Smooth muscle cell (in vitro differentiated cells): Measurements from ENCODE around the gene SEC23A. TPM values are rescaled to one million over a fixed set of nuclear protein-coding genes. Genes with fewer than 3 reads are reported as not detected.
"Not testable (repeated sequence)": the region's sequence is repeated elsewhere in the genome, so short reads cannot be mapped to it uniquely, and the experiment has no call there.

Source experiments
- DNase-seq: peaks from one replicate; lab custom pipeline; 2025; ENCODE audit not compliant: unreplicated experiment; lab: John Stamatoyannopoulos, UW
- H2AFZ ChIP-seq: fragments of 200-600 bp; sonication (generic); 2 replicates; pipeline ENCODE4 v1.6.0; 2016; ENCODE audit warnings: antibody characterized with exemption, low read depth, mild to moderate bottlenecking
- H3F3A ChIP-seq: fragments of 200-600 bp; sonication (generic); 2 replicates; pipeline ENCODE4 v1.6.0; 2017; ENCODE audit warnings: antibody characterized with exemption, low read depth
- H3K27ac ChIP-seq: fragments of 200-600 bp; sonication (generic); 2 replicates; pipeline ENCODE4 v1.5.1; 2016; ENCODE audit warnings: low read depth, mild to moderate bottlenecking
- H3K27me3 ChIP-seq: fragments of 200-600 bp; sonication (generic); 2 replicates; pipeline ENCODE4 v1.6.1; 2016; ENCODE audit warnings: low read depth, mild to moderate bottlenecking
- H3K36me3 ChIP-seq: fragments of 200-600 bp; sonication (generic); 2 replicates; pipeline ENCODE4 v1.5.1; 2016; ENCODE audit warnings: low read depth
- H3K4me1 ChIP-seq: fragments of 200-600 bp; sonication (generic); 2 replicates; pipeline ENCODE4 v1.5.1; 2016; ENCODE audit warnings: low read depth
- H3K4me2 ChIP-seq: fragments of 200-600 bp; sonication (generic); 2 replicates; pipeline ENCODE4 v1.6.0; 2016; ENCODE audit warnings: mild to moderate bottlenecking
- H3K4me3 ChIP-seq: fragments of 200-600 bp; sonication (generic); 2 replicates; pipeline ENCODE4 v1.5.1; 2016; ENCODE audit warnings: mild to moderate bottlenecking
- H3K79me2 ChIP-seq: fragments of 200-600 bp; sonication (generic); 2 replicates; pipeline ENCODE4 v1.6.0; 2016; ENCODE audit warnings: low read depth, mild to moderate bottlenecking
- H3K9ac ChIP-seq: fragments of 200-600 bp; sonication (generic); 2 replicates; pipeline ENCODE4 v1.6.0; 2016; ENCODE audit warnings: low read depth
- H3K9me3 ChIP-seq: fragments of 200-600 bp; sonication (generic); replicated peaks from 2 replicates; pipeline ENCODE4 v1.5.1; 2016; ENCODE audit warnings: low read depth
- H4K20me1 ChIP-seq: fragments of 200-600 bp; sonication (generic); 2 replicates; pipeline ENCODE4 v1.6.0; 2016; ENCODE audit warnings: low read depth
- CTCF ChIP-seq: fragments of 200-600 bp; sonication (generic); IDR thresholded peaks from 2 replicates; pipeline ENCODE4 v1.5.1; 2017; ENCODE audit warnings: borderline replicate concordance, mild to moderate bottlenecking, antibody characterized with exemption; ENCODE audit not compliant: insufficient read depth, poor library complexity, severe bottlenecking
- WGBS: methylation state at CpG from one replicate; pipeline ENCODE4 v1.1.7; 2016; ENCODE audit warnings: low lambda C conversion rate; 5-methylcytosine and 5-hydroxymethylcytosine counted together
- polyA plus RNA-seq: library from polyadenylated mRNA; unstranded; fragments of >200 nt; fragmentation: Nextera tagmentation; extraction: Ambion mirVana; gene quantifications from 2 replicates; pipeline ENCODE4 v1.2.1, GENCODE V29; 2016
- total RNA-seq: library from RNA; depleted of rRNA; stranded (reverse); fragments of >200 nt; gene quantifications from 2 replicates; pipeline ENCODE4 v1.2.3, GENCODE V29; 2014

SEC23A gene
- total and polyA plus RNA-seq, 2 experiments from 2014 or later: 151 to 220 TPM

- Histone ChIP-seq H4K20me1 (no peaks in the 10 kb centered on the region), H3K4me2 (no peak overlapping the region), H3K4me3 (no peak overlapping the region), H3K27ac (no peak overlapping the region), H3K27me3 (no peaks in the 10 kb centered on the region), H3F3A (peaks cover 4% of the 10 kb centered on the region), H3K4me1 (peaks cover 8% of the 10 kb centered on the region), H3K9ac (no peak overlapping the region), H2AFZ (no peak overlapping the region), H3K36me3 (no peaks in the 10 kb centered on the region), H3K79me2 (peaks cover 13% of the 10 kb centered on the region), H3K9me3 (no peaks in the 10 kb centered on the region)
- 95% methylated on average over 3 of the region's 3 CpGs for WGBS
- DNase-seq: no peak
- TF ChIP-seq CTCF: no peak
Measured at GRCh38 chr14:39108791-39109190, 5.8 kb upstream of the SEC23A start.

- 72% methylated on average over 2 of the region's 2 CpGs for WGBS
- DNase-seq: no peak
Measured at GRCh38 chr14:39107591-39107996, 4.6 kb upstream of the SEC23A start.

GRCh38 chr14:39104078-39104801 lies 1.2 kb upstream of the SEC23A start:
- not testable (repeated sequence) for H3K9me3 ChIP-seq, H3F3A ChIP-seq, H2AFZ ChIP-seq, H3K27me3 ChIP-seq, H3K36me3 ChIP-seq, DNase-seq
- peak overlapping the region; percentile 94 for H3K4me2 ChIP-seq
- H3K79me2 ChIP-seq: peaks cover 58% of the 10 kb centered on the region
- peak overlapping the region; percentile 95 for H3K27ac ChIP-seq
- peaks cover 13% of the 10 kb centered on the region for H3K4me1 ChIP-seq
- peaks cover 27% of the 10 kb centered on the region for H4K20me1 ChIP-seq
- 93% methylated on average over 17 of the region's 17 CpGs for WGBS
- H3K4me3 ChIP-seq: peak overlapping the region; percentile 95
- H3K9ac ChIP-seq: peak overlapping the region; percentile 97

More at GRCh38 chr14:39107591-39107996, 4.6 kb upstream of the SEC23A start:
- Histone ChIP-seq H3K36me3 (no peaks in the 10 kb centered on the region), H3K79me2 (peaks cover 24% of the 10 kb centered on the region), H3F3A (peaks cover 5% of the 10 kb centered on the region), H3K4me3 (no peak overlapping the region), H3K9me3 (no peaks in the 10 kb centered on the region), H3K4me2 (no peak overlapping the region), H4K20me1 (no peaks in the 10 kb centered on the region), H3K27me3 (no peaks in the 10 kb centered on the region), H2AFZ (no peak overlapping the region), H3K4me1 (peaks cover 4% of the 10 kb centered on the region), H3K9ac (no peak overlapping the region), H3K27ac (no peak overlapping the region)
- TF ChIP-seq CTCF: peak; percentile 45

- DNase-seq: peak; percentile 34
Measured at GRCh38 chr14:39102265-39102968, 618 bp downstream of the SEC23A start.

More at GRCh38 chr14:39102265-39102968, 618 bp downstream of the SEC23A start:
- H3F3A ChIP-seq: peaks cover 5% of the 10 kb centered on the region
- no peaks in the 10 kb centered on the region for H3K36me3 ChIP-seq
- H2AFZ ChIP-seq: peak overlapping the region; percentile 91
- H3K4me2 ChIP-seq: peak overlapping the region; percentile 94
- H3K4me3 ChIP-seq: peak overlapping the region; percentile 95
- H3K9ac ChIP-seq: peak overlapping the region; percentile 97
- H4K20me1 ChIP-seq: peaks cover 45% of the 10 kb centered on the region
- no peak for TF ChIP-seq CTCF
- no peaks in the 10 kb centered on the region for H3K9me3 ChIP-seq
- no peaks in the 10 kb centered on the region for H3K27me3 ChIP-seq
- H3K79me2 ChIP-seq: peaks cover 76% of the 10 kb centered on the region
- WGBS: under 1% methylated on average over 22 of the region's 23 CpGs
- peak overlapping the region; percentile 95 for H3K27ac ChIP-seq
- peaks cover 16% of the 10 kb centered on the region for H3K4me1 ChIP-seq
